GM21526 (cell line): ENCODE results near the gene SESN1.

Experiments used
- ATAC-seq: cut with Tn5 transposase; IDR thresholded peaks from one replicate; pipeline ENCODE4 v1.9.1; 2021; ENCODE audit warnings: moderate library complexity; ENCODE audit not compliant: unreplicated experiment, low FRiP score

Gene SESN1

DNA sequence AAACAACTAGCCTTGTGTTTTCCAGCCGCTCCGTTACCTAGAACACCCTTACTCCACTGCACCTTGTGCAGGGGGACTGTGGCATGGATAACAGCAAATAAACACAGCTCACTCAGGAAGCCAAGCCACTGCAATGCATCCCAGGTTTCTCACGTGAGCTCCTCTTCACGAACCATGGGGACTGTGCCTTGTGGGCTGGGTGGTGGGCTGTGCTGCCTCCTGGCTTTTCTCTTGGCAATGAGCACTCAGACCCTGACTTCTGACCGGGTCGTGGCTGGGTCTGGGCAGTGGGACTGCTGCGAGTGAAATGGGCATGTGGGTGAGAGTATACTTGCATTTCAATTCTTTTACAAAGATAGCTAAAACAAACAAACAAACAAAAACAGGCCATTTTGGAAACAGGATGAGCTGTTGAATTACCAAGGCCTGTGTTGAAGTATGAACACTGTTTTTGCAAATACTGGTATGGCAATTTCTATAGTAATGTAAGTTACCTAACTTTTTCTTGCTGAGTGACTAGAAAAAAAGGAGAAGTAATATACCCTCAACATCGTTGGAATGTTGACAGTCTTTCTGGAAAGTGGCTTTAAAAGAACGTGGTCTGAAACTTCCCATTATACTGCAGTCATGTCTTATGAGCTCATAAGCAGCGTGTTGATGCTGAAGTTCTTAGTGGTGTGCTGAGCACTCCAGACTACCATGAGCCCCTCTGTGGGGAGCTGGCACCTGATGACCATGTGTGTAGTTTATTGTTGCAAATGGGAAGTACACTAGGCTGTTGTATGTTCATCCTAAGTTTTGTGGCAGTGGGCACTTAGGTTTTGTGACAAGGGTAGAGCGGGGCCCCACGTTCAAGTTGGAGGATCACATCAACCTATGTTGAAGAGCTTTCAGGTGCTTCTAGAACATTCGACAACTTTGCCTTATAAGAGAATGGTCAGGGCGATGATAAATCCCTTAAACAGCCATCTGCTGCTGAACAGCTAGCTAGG, 126.0 kb downstream of the SESN1 start:
- ATAC-seq: no peak

GRCh38 chr6:108966855-108967755, 127.5 kb downstream of the SESN1 start:
- no peak for ATAC-seq

GRCh38 chr6:108966251-108966650, 128.4 kb downstream of the SESN1 start:
- no peak for ATAC-seq

GRCh38 chr6:108961985-108962384, 132.7 kb downstream of the SESN1 start:
- ATAC-seq: no peak

- no peak for ATAC-seq
Observed at GRCh38 chr6:108961077-108961476, 133.6 kb downstream of the SESN1 start.

GRCh38 chr6:108960601-108961000, 134.0 kb downstream of the SESN1 start:
- ATAC-seq: no peak

GRCh38 chr6:108959972-108960582, 134.6 kb downstream of the SESN1 start:
- no peak for ATAC-seq

DNA sequence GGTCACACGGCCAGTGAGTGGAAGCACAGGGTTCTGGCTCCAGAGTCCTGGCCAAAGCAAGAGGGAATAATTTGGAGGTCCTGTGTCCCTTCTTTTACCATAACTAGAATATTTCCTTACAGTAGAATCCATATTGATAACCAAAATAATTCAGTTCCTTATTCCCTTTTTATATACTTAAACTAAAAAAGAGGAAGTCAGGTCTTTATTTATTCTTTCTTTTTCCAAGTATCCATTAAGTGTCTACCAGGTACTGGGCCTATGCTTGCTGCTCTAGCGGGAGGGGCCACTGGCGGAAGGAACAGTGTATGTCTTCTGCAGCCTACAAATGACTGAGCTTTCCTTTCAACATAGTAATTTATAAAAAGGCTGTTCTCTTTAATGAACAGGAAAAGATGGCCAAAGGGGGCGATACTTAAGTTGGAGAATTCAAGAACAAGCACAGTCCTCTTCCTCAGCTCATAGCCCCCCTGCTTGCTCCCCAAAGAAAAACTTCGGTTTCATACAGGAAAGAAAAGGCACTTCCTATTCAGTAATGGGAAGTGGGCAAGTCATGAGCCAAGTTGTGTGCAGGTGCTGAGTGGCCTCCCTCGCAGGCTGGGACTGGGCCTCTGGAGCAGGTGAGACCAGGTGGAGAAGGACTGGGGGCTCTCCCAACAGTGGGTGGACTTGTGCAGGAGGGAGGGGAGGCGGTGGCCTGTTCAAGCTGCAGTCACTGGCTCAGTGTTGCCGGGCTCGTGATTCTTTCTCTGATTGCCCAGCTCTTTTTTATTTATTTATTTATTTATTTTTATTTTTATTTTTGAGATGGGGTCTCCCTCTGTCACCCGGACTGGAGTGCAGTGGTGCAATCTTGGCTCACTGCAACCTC, 135.5 kb downstream of the SESN1 start:
- ATAC-seq: no peak

- ATAC-seq: no peak
Observed at GRCh38 chr6:108957221-108957620, 137.4 kb downstream of the SESN1 start.

GRCh38 chr6:108955329-108955949, 139.2 kb downstream of the SESN1 start:
- no peak for ATAC-seq

DNA sequence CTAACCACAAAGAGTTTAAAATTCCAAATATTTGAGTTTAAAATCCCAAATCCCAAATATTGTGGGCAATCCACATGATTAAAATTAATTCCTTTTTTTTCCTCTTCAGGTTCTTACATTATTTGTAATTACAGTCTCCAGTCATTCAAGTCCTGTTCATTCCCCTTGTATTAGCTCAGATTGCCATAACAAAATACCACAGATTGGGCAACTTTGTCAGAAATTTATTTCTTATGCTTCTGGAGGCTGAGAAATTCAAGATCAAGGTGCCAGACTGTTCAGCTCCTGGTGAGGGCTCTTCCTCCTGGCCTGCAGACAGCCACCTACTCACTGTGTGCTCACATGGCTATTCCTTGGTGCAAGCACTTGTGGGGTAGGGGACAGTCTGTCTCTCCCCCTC, 141.0 kb downstream of the SESN1 start:
- no peak for ATAC-seq

DNA sequence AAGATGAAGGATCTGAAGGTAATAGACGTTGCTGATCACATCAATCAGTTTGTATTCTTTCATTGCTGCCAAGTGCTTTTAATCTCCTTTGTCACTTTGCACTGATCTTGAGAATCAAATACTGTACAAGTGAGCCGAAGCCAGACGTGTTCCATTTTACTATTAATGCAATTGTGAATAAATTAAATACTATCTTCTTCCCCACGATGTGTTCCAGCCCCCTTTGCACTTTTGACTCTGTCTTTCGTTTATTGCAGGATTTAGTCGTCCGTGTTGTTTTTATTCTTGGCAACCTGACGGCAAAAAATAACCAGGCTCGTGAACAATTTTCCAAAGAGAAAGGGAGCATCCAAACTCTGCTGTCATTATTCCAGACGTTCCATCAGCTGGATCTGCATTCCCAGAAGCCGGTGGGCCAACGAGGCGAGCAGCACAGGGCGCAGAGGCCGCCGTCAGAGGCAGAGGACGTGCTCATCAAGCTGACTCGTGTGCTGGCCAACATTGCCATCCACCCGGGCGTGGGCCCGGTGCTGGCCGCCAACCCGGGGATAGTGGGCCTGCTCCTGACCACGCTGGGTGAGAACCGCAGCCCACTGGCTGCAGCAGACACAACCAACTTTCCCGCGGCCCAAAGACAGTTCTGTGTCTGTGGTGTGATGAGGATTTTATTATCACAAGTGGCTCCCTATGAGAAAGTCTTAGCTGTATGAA, 141.7 kb downstream of the SESN1 start:
- ATAC-seq: no peak

GRCh38 chr6:108951351-108951953, 143.2 kb downstream of the SESN1 start:
- ATAC-seq: no peak

DNA sequence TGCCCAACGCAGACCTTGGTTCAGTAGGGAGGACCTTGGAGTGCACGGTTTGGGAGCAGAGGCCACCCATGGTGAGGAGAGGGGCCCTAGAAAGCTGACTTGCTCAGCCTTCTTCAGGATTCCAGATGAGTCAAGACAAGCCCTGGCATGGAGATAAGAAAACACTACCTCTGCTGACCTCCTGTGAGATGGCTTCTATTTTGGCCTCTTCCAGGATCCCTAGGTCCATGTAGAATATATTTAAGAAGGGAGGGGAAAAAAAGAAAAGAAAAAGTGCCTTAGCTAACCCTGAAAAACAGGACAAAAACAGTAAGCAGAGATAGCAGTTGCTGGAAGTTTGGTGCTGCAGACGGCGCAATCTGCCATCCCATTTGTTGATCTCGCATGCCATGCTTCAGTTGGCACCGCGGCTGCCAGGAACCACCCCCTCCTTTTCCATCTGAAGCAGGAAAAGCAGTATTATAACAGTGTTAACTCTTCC, 146.4 kb downstream of the SESN1 start:
- no peak for ATAC-seq

- ATAC-seq: no peak
Observed at GRCh38 chr6:108947114-108947854, 147.4 kb downstream of the SESN1 start.

GRCh38 chr6:108946695-108947094, 148.0 kb downstream of the SESN1 start:
- no peak for ATAC-seq

- ATAC-seq: no peak
Observed at GRCh38 chr6:108945681-108946159, 148.9 kb downstream of the SESN1 start.
